NCI-H146 treated with DMSO at 0.1 percent for 48 hours (cell line): ENCODE measurements around the gene TGFB1I1.
"Not testable (repeated sequence)": the region's sequence is repeated elsewhere in the genome, so short reads cannot be mapped to it uniquely, and the experiment has no call there.

Experiments used
- DNase-seq: peaks from one replicate; lab custom pipeline; 2025; ENCODE audit not compliant: unreplicated experiment; lab: John Stamatoyannopoulos, UW

The TGFB1I1 gene

GRCh38 chr16:31471875-31472708 is at the start of gene TGFB1I1:
Gene TGFB1I1 (plus strand): TSS chr16:31472152. CDS start chr16:31472189, 37 bp downstream.
- peak; percentile 15 for DNase-seq

- no peak for DNase-seq
Observed at GRCh38 chr16:31423241-31423640, 48.7 kb upstream of the TGFB1I1 start.

- no peak for DNase-seq
Observed at GRCh38 chr16:31423801-31424200, 48.2 kb upstream of the TGFB1I1 start.

GRCh38 chr16:31427441-31428278 is 44.3 kb upstream of the TGFB1I1 start:
- no peak for DNase-seq

GRCh38 chr16:31428279-31428597 is 43.7 kb upstream of the TGFB1I1 start, which contains the start of gene COX6A2:
Gene COX6A2 (minus strand): TSS chr16:31428360. CDS start chr16:31428325, 35 bp downstream.
- no peak for DNase-seq

- no peak for DNase-seq
Observed at GRCh38 chr16:31428638-31429247, 43.2 kb upstream of the TGFB1I1 start.

- DNase-seq, result no peak
Observed at GRCh38 chr16:31429314-31429713, 42.6 kb upstream of the TGFB1I1 start.

- no peak for DNase-seq
Observed at GRCh38 chr16:31429796-31430195, 42.2 kb upstream of the TGFB1I1 start.

GRCh38 chr16:31430380-31431052 is 41.4 kb upstream of the TGFB1I1 start:
- no peak for DNase-seq

- DNase-seq, result no peak
Observed at GRCh38 chr16:31435341-31436220, 36.4 kb upstream of the TGFB1I1 start.

GRCh38 chr16:31436221-31437045 is 35.5 kb upstream of the TGFB1I1 start:
- DNase-seq, result no peak

GRCh38 chr16:31438414-31438813 is 33.5 kb upstream of the TGFB1I1 start:
- no peak for DNase-seq

GRCh38 chr16:31439023-31439422 is 32.9 kb upstream of the TGFB1I1 start:
- DNase-seq, result not testable (repeated sequence)

- DNase-seq, result no peak
Observed at GRCh38 chr16:31439519-31439918, 32.4 kb upstream of the TGFB1I1 start.

- DNase-seq, result no peak
Observed at GRCh38 chr16:31440516-31441184, 31.3 kb upstream of the TGFB1I1 start.

GRCh38 chr16:31441956-31442355 is 30.0 kb upstream of the TGFB1I1 start:
- DNase-seq, result no peak

- DNase-seq, result not testable (repeated sequence)
Observed at GRCh38 chr16:31445931-31446330, 26.0 kb upstream of the TGFB1I1 start.

- DNase-seq, result no peak
Observed at GRCh38 chr16:31451201-31451600, 20.8 kb upstream of the TGFB1I1 start.
